H4 (cell line): ENCODE data around the gene RANBP3L. TPM values are rescaled to one million over a fixed set of nuclear protein-coding genes. Genes with fewer than 3 reads are reported as not detected.
"Not testable (repeated sequence)": the region's sequence is repeated elsewhere in the genome, so short reads cannot be mapped to it uniquely, and the experiment has no call there.

Source experiments
- DNase-seq: peaks from one replicate; pipeline ENCODE4 v3.0.0-alpha.2; 2015; ENCODE audit warnings: low spot score
- total RNA-seq: library from RNA; depleted of rRNA; stranded (reverse); fragments of >200 nt; shearing (Covaris generic); gene quantifications from 2 replicates; pipeline ENCODE4 v1.2.3, GENCODE V29; 2014; rRNA removed

RANBP3L gene
- 1.6 and 8.7 TPM in 2 replicates for total RNA-seq

- DNase-seq = peak; percentile 90
These were observed at the start of gene RANBP3L for GRCh38 chr5:36301858-36302603. RANBP3L (minus strand) TSS chr5:36301902; CDS start chr5:36301416, 486 bp downstream.

- no peak for DNase-seq
These were observed 45.4 kb upstream of the RANBP3L start for GRCh38 chr5:36346896-36347690.

GRCh38 chr5:36344899-36345298 lies 43.2 kb upstream of the RANBP3L start:
- no peak for DNase-seq

- not testable (repeated sequence) for DNase-seq
These were observed 40.0 kb upstream of the RANBP3L start for GRCh38 chr5:36341720-36342119.

- no peak for DNase-seq
These were observed 35.9 kb upstream of the RANBP3L start for GRCh38 chr5:36337597-36337996.

GRCh38 chr5:36334315-36334714 lies 32.6 kb upstream of the RANBP3L start:
- no peak for DNase-seq

- not testable (repeated sequence) for DNase-seq
These were observed 31.0 kb upstream of the RANBP3L start for GRCh38 chr5:36332720-36333119.

GRCh38 chr5:36325196-36325595 lies 23.5 kb upstream of the RANBP3L start:
- DNase-seq = no peak

- no peak for DNase-seq
These were observed 22.5 kb upstream of the RANBP3L start for GRCh38 chr5:36323926-36324781.

- DNase-seq = no peak
These were observed 11.4 kb upstream of the RANBP3L start for GRCh38 chr5:36312953-36313672.

GRCh38 chr5:36311956-36312355 lies 10.3 kb upstream of the RANBP3L start:
- DNase-seq = no peak

GRCh38 chr5:36310138-36310537 lies 8.4 kb upstream of the RANBP3L start:
- no peak for DNase-seq

- DNase-seq = peak; percentile 61
These were observed 4.0 kb upstream of the RANBP3L start for GRCh38 chr5:36305571-36306326.

- DNase-seq = no peak
These were observed 2.5 kb upstream of the RANBP3L start for GRCh38 chr5:36304095-36304805.

- DNase-seq = no peak
These were observed 668 bp downstream of the RANBP3L start for GRCh38 chr5:36300927-36301540.

- DNase-seq = peak; percentile 23
These were observed 1.3 kb downstream of the RANBP3L start for GRCh38 chr5:36300191-36300926.

GRCh38 chr5:36298552-36298951 lies 3.1 kb downstream of the RANBP3L start:
- no peak for DNase-seq

- no peak for DNase-seq
These were observed 4.0 kb downstream of the RANBP3L start for GRCh38 chr5:36297653-36298052.
